Activated CD4-positive, alpha-beta T cell treated with anti-CD3 and anti-CD28 coated beads for 36 hours (primary cell): Measurements from ENCODE around the gene RALGPS1. TPM values are rescaled to one million over a fixed set of nuclear protein-coding genes. Genes with fewer than 3 reads are reported as not detected.

ENCODE experiments used
- ATAC-seq: fragments of 200-7000 bp; cut with Tn5 transposase; one replicate; pipeline ENCODE4 v1.10.0; 2021; ENCODE audit warnings: mild to moderate bottlenecking, moderate library complexity
- CTCF ChIA-PET: fragments of 350-600 bp; sonication (Branson Sonifier 250); formaldehyde crosslinking; loops from one replicate; lab custom pipeline; 2021; ENCODE audit warnings: antibody characterized with exemption; lab: Charles Lee
- POLR2A ChIA-PET: fragments of 350-600 bp; sonication (Branson Sonifier 250); formaldehyde crosslinking; loops from one replicate; lab custom pipeline; 2021; ENCODE audit warnings: antibody characterized with exemption, inconsistent platforms; lab: Charles Lee
- DNase-seq: peaks from one replicate; pipeline ENCODE4 v3.0.0-alpha.2; 2020
- H3K27ac Mint-ChIP-seq: one replicate; pipeline ENCODE4 v1.8.0; 2021; ENCODE audit warnings: mixed read lengths
- H3K27me3 Mint-ChIP-seq: one replicate; pipeline ENCODE4 v1.8.0; 2021; ENCODE audit warnings: mixed read lengths
- H3K36me3 Mint-ChIP-seq: one replicate; pipeline ENCODE4 v1.8.0; 2021; ENCODE audit warnings: low read depth, mixed read lengths
- H3K4me1 Mint-ChIP-seq: one replicate; pipeline ENCODE4 v1.8.0; 2021; ENCODE audit warnings: mixed read lengths
- H3K4me3 Mint-ChIP-seq: one replicate; pipeline ENCODE4 v1.8.0; 2021; ENCODE audit warnings: mild to moderate bottlenecking, moderate library complexity, mixed read lengths
- H3K9me3 Mint-ChIP-seq: one replicate; pipeline ENCODE4 v1.8.0; 2021; ENCODE audit warnings: low read depth, mixed read lengths
- intact Hi-C, 2 experiments: fragments of 100-400 bp; cut with DNase I in 1 of 2; cut with micrococcal nuclease in 1 of 2; formaldehyde crosslinking; loops; one replicate each; pipeline versions ENCODE4 v1.14.2 to v1.15.1; 2022 to 2024; cut with DNase I, micrococcal nuclease
- total RNA-seq, 2 experiments: library from RNA; stranded (reverse); gene quantifications; one replicate each; pipeline ENCODE4 v1.2.3, GENCODE V29; 2021

Gene RALGPS1
- total RNA-seq, 2 experiments from 2014 or later: 1.2 to 2.2 TPM

DNA sequence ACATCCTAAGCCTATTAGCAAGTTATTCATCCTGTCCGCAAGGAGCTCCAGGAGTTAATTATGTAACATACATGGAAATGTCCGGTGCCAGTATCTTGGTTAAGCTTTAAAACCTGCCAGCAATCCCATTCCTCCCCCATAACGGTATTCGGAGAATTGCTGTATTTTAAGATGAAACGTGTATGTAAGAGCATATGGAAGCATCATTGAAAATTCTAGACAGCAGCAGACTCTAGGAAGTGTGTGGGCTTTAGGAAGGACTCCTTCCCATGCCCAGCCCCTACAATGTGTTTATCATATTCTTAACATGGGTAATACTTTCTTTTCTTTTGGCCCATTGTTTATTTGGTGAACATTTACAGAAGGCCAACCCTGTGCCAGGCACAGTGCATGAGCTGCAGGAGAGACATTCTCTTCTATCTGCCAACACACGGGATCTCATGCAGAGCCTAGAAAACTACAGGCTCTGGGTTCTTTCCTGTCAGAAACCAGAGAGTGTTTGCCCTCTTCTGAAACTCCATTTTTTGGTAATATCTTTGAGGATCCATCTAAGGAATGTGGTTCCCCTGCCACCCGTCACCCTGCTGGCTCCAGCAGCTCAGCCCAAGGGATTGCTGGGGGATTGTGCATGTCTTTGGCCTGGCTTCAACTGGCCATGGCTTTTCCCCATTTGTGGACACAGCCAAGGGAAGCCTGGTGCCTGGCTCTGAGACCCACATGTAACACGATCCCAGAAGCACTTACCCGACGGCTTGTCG, 192.8 kb downstream of the RALGPS1 start:
- DNase-seq (no peak), ATAC-seq (no peak)
- intact Hi-C loops: no loop called here
- ChIA-PET CTCF (no interaction called here), POLR2A (no interaction called here)
- Mint-ChIP-seq H3K27me3 (peaks cover 3% of the 10 kb centered on the region), H3K9me3 (no peaks in the 10 kb centered on the region), H3K27ac (no peak overlapping the region), H3K4me3 (no peak overlapping the region), H3K4me1 (no peaks in the 10 kb centered on the region), H3K36me3 (no peaks in the 10 kb centered on the region)

DNA sequence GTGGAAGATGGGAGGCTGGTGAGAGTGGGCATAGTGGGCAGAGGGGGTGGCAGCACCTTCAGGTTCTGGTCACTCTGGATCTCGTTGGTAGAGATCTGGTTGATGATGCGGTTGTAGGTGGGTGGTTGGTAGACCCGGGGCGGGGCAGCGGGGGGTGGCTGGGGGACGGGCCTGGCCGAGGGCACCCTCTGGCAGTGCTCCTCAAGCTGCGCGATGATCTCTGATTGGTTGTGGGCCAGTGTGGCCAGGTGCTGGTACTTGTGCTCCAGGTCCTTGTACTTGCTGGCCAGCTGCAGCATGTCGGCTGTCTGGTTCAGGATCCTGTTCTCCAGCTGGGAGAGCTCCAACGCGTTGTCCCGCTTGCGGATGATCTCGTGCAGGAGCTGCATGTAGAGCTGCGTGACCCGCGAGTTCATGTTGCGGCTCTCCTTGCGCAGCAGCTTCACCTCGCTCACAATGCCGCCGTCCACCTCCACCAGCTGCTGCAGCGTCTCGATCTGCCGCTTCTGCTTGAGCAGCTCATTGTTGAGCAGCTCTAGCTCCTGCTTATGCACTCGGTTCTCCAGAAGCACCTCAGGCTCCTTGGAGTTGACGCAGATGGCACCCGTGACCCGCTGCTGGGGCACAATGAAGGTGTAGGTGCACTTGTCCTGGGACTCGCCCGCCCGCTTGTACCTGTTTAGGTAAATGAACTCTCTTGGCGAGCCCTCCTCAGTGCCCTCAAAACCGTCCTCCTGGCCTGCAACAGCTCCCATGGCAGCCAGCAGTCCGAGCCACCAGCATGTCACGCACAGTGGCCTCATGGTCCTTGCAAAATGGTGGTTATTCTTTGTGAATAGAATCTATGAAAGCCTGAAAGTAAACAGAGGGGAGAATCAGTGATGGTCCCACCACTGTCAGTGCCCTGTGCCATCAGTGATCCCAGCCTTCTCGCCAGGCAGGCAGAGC, 193.6 kb downstream of the RALGPS1 start:
- no peaks in the 10 kb centered on the region for H3K36me3 Mint-ChIP-seq
- DNase-seq (no peak), ATAC-seq (no peak)
- ChIA-PET CTCF (interaction anchor here (0.7 kb wide), 1 partner anchor 50 kb away, joined by 3 read pairs; no protein-coding TSS in a partner anchor), POLR2A (no interaction called here)
- peaks cover 3% of the 10 kb centered on the region for H3K27me3 Mint-ChIP-seq
- intact Hi-C loops: no loop called here
- H3K4me1 Mint-ChIP-seq: no peaks in the 10 kb centered on the region
- H3K4me3 Mint-ChIP-seq: no peak overlapping the region
- no peaks in the 10 kb centered on the region for H3K9me3 Mint-ChIP-seq
- H3K27ac Mint-ChIP-seq: no peak overlapping the region

- POLR2A ChIA-PET: no interaction called here
- ATAC-seq (no peak), DNase-seq (no peak)
- Mint-ChIP-seq H3K27me3 (peaks cover 3% of the 10 kb centered on the region), H3K4me3 (no peak overlapping the region), H3K27ac (no peak overlapping the region), H3K4me1 (no peaks in the 10 kb centered on the region), H3K36me3 (no peaks in the 10 kb centered on the region), H3K9me3 (no peaks in the 10 kb centered on the region)
- intact Hi-C loops: no loop called here
- CTCF ChIA-PET: interaction anchor here (0.8 kb wide), 1 partner anchor 122 kb away, joined by 4 read pairs; no protein-coding TSS in a partner anchor
Measured at GRCh38 chr9:127109212-127109711, 194.7 kb downstream of the RALGPS1 start.

- Mint-ChIP-seq H3K4me3 (no peak overlapping the region), H3K27ac (no peak overlapping the region), H3K9me3 (no peaks in the 10 kb centered on the region), H3K27me3 (peaks cover 3% of the 10 kb centered on the region), H3K36me3 (no peaks in the 10 kb centered on the region), H3K4me1 (peaks cover 5% of the 10 kb centered on the region)
- ChIA-PET POLR2A (no interaction called here), CTCF (no interaction called here)
- DNase-seq: no peak
- intact Hi-C loops: no loop called here
- no peak for ATAC-seq
Measured at GRCh38 chr9:127112056-127112455, 197.5 kb downstream of the RALGPS1 start.

- no peak overlapping the region for H3K4me3 Mint-ChIP-seq
- peaks cover 5% of the 10 kb centered on the region for H3K4me1 Mint-ChIP-seq
- intact Hi-C loops: no loop called here
- no peaks in the 10 kb centered on the region for H3K9me3 Mint-ChIP-seq
- H3K27me3 Mint-ChIP-seq: peaks cover 3% of the 10 kb centered on the region
- H3K27ac Mint-ChIP-seq: no peak overlapping the region
- POLR2A ChIA-PET: no interaction called here
- DNase-seq: no peak
- no peaks in the 10 kb centered on the region for H3K36me3 Mint-ChIP-seq
- no peak for ATAC-seq
- CTCF ChIA-PET: no interaction called here
Measured at GRCh38 chr9:127112735-127113161, 198.2 kb downstream of the RALGPS1 start.

DNA sequence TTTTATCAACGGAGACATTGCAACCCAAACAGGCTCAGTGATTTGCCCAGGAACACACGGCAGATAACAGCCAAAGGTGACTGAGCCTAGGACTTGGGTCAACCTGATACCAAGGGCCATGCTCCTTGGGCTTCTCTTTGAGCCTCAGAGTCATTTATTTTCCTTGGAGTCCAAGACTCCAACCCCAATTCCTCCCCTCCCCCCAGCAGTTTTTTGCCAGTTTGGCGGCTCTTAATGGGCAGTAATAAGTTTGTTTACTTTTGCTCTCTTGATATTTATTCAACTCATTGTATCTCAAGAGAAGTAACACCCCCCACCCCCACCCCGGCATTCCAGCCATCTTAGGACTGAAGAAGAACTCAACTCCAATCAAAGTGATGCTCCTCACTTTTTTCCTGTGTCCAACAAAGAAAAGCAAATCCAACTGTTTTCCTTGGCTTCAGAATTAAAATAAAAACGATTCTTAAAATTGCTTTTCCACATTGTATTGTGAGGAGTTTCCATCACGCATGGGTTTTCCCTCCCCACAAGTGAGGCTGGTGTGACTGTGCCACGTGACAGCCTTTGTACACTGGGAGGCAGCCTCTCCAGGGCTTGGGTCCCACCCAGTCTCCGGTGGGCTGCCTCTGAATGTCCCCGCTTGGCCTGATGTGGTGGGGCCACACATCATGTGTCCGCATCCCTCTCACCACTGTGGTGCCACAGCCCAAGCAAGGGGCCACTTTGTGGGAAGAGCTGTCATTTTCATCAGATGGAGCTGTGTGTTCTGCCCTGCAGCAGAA, 198.8 kb downstream of the RALGPS1 start:
- intact Hi-C loops: no loop called here
- H3K4me1 Mint-ChIP-seq: peaks cover 5% of the 10 kb centered on the region
- ChIA-PET POLR2A (no interaction called here), CTCF (no interaction called here)
- no peak for DNase-seq
- no peaks in the 10 kb centered on the region for H3K36me3 Mint-ChIP-seq
- no peaks in the 10 kb centered on the region for H3K9me3 Mint-ChIP-seq
- H3K27me3 Mint-ChIP-seq: peaks cover 3% of the 10 kb centered on the region
- no peak for ATAC-seq
- no peak overlapping the region for H3K27ac Mint-ChIP-seq
- H3K4me3 Mint-ChIP-seq: no peak overlapping the region

DNA sequence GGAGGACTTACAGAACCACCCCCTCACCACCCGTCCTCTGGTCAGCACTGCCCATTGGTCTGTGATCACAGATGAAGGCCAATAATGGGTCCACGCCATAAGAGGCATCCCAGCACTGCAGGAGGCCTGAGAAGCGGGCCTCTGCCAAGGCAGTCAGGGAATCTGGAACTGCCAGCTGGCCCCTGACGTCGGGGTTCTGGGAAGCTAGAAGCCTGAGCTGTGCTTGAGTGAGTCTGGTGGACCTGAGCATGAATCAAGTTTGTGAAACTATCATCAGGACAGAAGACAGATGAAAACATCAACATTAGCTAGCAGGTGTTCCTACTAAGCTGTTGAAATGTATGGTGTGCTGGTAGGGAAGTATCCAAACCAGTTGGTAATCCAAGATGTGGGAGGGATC, 200.0 kb downstream of the RALGPS1 start:
- H3K36me3 Mint-ChIP-seq: no peaks in the 10 kb centered on the region
- H3K4me3 Mint-ChIP-seq: no peak overlapping the region
- H3K4me1 Mint-ChIP-seq: peaks cover 5% of the 10 kb centered on the region
- intact Hi-C loops: no loop called here
- ChIA-PET POLR2A (no interaction called here), CTCF (interaction anchor here (0.8 kb wide), 1 partner anchor 100 kb away, joined by 3 read pairs; no protein-coding TSS in a partner anchor)
- DNase-seq (no peak), ATAC-seq (no peak)
- H3K27me3 Mint-ChIP-seq: peaks cover 3% of the 10 kb centered on the region
- no peak overlapping the region for H3K27ac Mint-ChIP-seq
- no peaks in the 10 kb centered on the region for H3K9me3 Mint-ChIP-seq

DNA sequence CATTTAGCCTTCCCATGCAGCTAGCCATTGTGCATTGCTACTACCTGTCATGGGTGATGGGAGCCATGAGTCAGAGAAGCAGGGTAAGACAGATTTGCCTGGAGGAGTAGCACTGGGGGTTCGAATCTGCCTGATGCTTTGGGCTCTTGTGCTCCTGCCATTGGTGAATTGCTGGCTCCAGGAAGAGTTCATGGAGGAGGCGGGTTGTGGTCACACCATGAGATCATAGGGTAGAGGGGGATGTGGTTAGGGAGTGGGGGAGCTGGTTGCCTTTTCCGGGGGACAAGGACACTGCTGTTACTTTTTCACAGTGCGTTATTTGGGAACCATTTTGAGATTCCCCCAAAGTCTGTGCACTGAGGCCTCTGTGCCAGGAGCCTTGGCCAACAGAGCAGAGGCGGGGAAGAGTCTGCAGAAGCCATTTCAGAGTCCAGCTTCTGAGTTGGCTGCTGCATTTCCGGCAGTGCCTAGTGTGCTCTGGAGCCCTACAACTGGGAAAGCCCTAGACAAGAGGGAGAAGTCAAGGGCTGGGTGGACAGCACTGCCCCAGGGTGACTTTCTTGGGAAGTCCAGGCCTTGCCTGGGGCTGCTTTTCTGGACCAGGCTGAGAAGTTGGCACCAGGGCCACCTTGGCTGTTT, 201.6 kb downstream of the RALGPS1 start:
- Mint-ChIP-seq H3K36me3 (no peaks in the 10 kb centered on the region), H3K4me3 (no peak overlapping the region), H3K27ac (no peak overlapping the region), H3K4me1 (peaks cover 5% of the 10 kb centered on the region), H3K9me3 (no peaks in the 10 kb centered on the region), H3K27me3 (peaks cover 9% of the 10 kb centered on the region)
- CTCF ChIA-PET: interaction anchor here (0.7 to 1.1 kb wide), 2 partner anchors 13 to 233 kb away, joined by 3 to 4 read pairs; no protein-coding TSS in a partner anchor
- POLR2A ChIA-PET: no interaction called here
- ATAC-seq: no peak
- DNase-seq: no peak
- intact Hi-C loops: no loop called here

- intact Hi-C loops: no loop called here
- no peak overlapping the region for H3K4me3 Mint-ChIP-seq
- no peaks in the 10 kb centered on the region for H3K9me3 Mint-ChIP-seq
- no peaks in the 10 kb centered on the region for H3K36me3 Mint-ChIP-seq
- CTCF ChIA-PET: no interaction called here
- POLR2A ChIA-PET: no interaction called here
- peaks cover 15% of the 10 kb centered on the region for H3K27me3 Mint-ChIP-seq
- H3K4me1 Mint-ChIP-seq: peaks cover 5% of the 10 kb centered on the region
- ATAC-seq (no peak), DNase-seq (no peak)
- H3K27ac Mint-ChIP-seq: no peak overlapping the region
Measured at GRCh38 chr9:127116957-127117356, 202.4 kb downstream of the RALGPS1 start.

GRCh38 chr9:127117801-127118200, 203.2 kb downstream of the RALGPS1 start:
- no peak overlapping the region for H3K27ac Mint-ChIP-seq
- CTCF ChIA-PET: interaction anchor here (0.7 kb wide), 1 partner anchor 69 kb away, joined by 3 read pairs; no protein-coding TSS in a partner anchor
- ATAC-seq: no peak
- POLR2A ChIA-PET: no interaction called here
- no peaks in the 10 kb centered on the region for H3K9me3 Mint-ChIP-seq
- H3K4me3 Mint-ChIP-seq: no peak overlapping the region
- intact Hi-C loops: no loop called here
- H3K27me3 Mint-ChIP-seq: peaks cover 19% of the 10 kb centered on the region
- no peaks in the 10 kb centered on the region for H3K36me3 Mint-ChIP-seq
- DNase-seq: no peak
- peaks cover 5% of the 10 kb centered on the region for H3K4me1 Mint-ChIP-seq
